ENCODE measurements around the gene SFXN5. TPM values are rescaled to one million over a fixed set of nuclear protein-coding genes. Genes with fewer than 3 reads are reported as not detected.

SFXN5 gene
- polyA plus RNA-seq, 1 donor from 2014 or later: 5.8 TPM

GRCh38 chr2:72933207-72933606 is 138.3 kb downstream of the SFXN5 start:
- Histone ChIP-seq H2AFZ (ENCODE audit: low read depth, low read length) (no peak overlapping the region), H3K9me3 (ENCODE audit: low read length) (no peaks in the 10 kb centered on the region)
- no peak for TF ChIP-seq REST (IDR thresholded peaks at IDR 0.05; ENCODE audit: borderline replicate concordance)
- no peak for TF ChIP-seq RAD21 (conservative IDR thresholded peaks at IDR 0.05)
- no peak for TF ChIP-seq EZH2 (IDR thresholded peaks at IDR 0.05; ENCODE audit: borderline replicate concordance, insufficient read depth, low read length, poor library complexity, severe bottlenecking)
- no peak for TF ChIP-seq SMC3 (conservative IDR thresholded peaks at IDR 0.05; ENCODE audit: poor library complexity)
- TF ChIP-seq POLR2AphosphoS5 (IDR thresholded peaks at IDR 0.05): no peak
- no peak for TF ChIP-seq MXI1 (conservative IDR thresholded peaks at IDR 0.05; ENCODE audit: poor library complexity, severe bottlenecking)
- TF ChIP-seq EP300 (conservative IDR thresholded peaks at IDR 0.05; ENCODE audit: poor library complexity, severe bottlenecking): no peak
- TF ChIP-seq CTCF (IDR thresholded peaks at IDR 0.05; ENCODE audit: poor library complexity, severe bottlenecking): no peak
- TF ChIP-seq TAF1 (IDR thresholded peaks at IDR 0.05; ENCODE audit: low read depth): no peak

GRCh38 chr2:72932805-72933204 is 138.7 kb downstream of the SFXN5 start:
- no peaks in the 10 kb centered on the region for H3K36me3 ChIP-seq (ENCODE audit: insufficient read depth, low read length)
- H3K27ac ChIP-seq (ENCODE audit: low read length): no peak overlapping the region
- no peaks in the 10 kb centered on the region for H3K79me2 ChIP-seq (replicated peaks; ENCODE audit: insufficient read depth, low read length)
- H4K20me1 ChIP-seq (ENCODE audit: insufficient read depth): no peaks in the 10 kb centered on the region
- no peaks in the 10 kb centered on the region for H3F3A ChIP-seq (ENCODE audit: insufficient read depth, low read length, poor library complexity, severe bottlenecking)
- no peaks in the 10 kb centered on the region for H3K9me2 ChIP-seq (ENCODE audit: insufficient read depth, low read length)
- no peaks in the 10 kb centered on the region for H3K27me3 ChIP-seq (ENCODE audit: insufficient read depth, low read depth, low read length)
- TF ChIP-seq TAF1 (IDR thresholded peaks at IDR 0.05; ENCODE audit: low read depth) (no peak), RAD21 (conservative IDR thresholded peaks at IDR 0.05) (no peak), EP300 (conservative IDR thresholded peaks at IDR 0.05; ENCODE audit: poor library complexity, severe bottlenecking) (no peak), EZH2 (IDR thresholded peaks at IDR 0.05; ENCODE audit: borderline replicate concordance, insufficient read depth, low read length, poor library complexity, severe bottlenecking) (no peak), CTCF (IDR thresholded peaks at IDR 0.05; ENCODE audit: poor library complexity, severe bottlenecking) (no peak), REST (IDR thresholded peaks at IDR 0.05; ENCODE audit: borderline replicate concordance) (no peak), MXI1 (conservative IDR thresholded peaks at IDR 0.05; ENCODE audit: poor library complexity, severe bottlenecking) (no peak), POLR2AphosphoS5 (IDR thresholded peaks at IDR 0.05) (no peak), SMC3 (conservative IDR thresholded peaks at IDR 0.05; ENCODE audit: poor library complexity) (no peak)
- no peak overlapping the region for H3K4me2 ChIP-seq (ENCODE audit: low read length)
- no peaks in the 10 kb centered on the region for H3K9me3 ChIP-seq (ENCODE audit: low read length)
- no peak overlapping the region for H2AFZ ChIP-seq (ENCODE audit: low read depth, low read length)
- H3K4me3 ChIP-seq (ENCODE audit: low read length): no peak overlapping the region
- no peak overlapping the region for H3K9ac ChIP-seq (ENCODE audit: low read length)

More at GRCh38 chr2:72933207-72933606, 138.3 kb downstream of the SFXN5 start:
- Histone ChIP-seq H3K9ac (ENCODE audit: low read length) (no peak overlapping the region), H3F3A (ENCODE audit: insufficient read depth, low read length, poor library complexity, severe bottlenecking) (no peaks in the 10 kb centered on the region), H3K4me2 (ENCODE audit: low read length) (no peak overlapping the region), H3K36me3 (ENCODE audit: insufficient read depth, low read length) (no peaks in the 10 kb centered on the region), H3K27me3 (ENCODE audit: insufficient read depth, low read depth, low read length) (no peaks in the 10 kb centered on the region), H3K27ac (ENCODE audit: low read length) (no peak overlapping the region), H3K79me2 (replicated peaks; ENCODE audit: insufficient read depth, low read length) (no peaks in the 10 kb centered on the region), H3K9me2 (ENCODE audit: insufficient read depth, low read length) (no peaks in the 10 kb centered on the region), H4K20me1 (ENCODE audit: insufficient read depth) (no peaks in the 10 kb centered on the region), H3K4me3 (ENCODE audit: low read length) (no peak overlapping the region)

Measured in neural cell (in vitro differentiated cells).